Ectodermal cell (in vitro differentiated cells): Measurements from ENCODE around the gene INTS2.
"Not testable (repeated sequence)": the region's sequence is repeated elsewhere in the genome, so short reads cannot be mapped to it uniquely, and the experiment has no call there.

ENCODE experiments used
- H3K27ac ChIP-seq: 2 replicates; pipeline ENCODE4 v1.7.0; 2013; ENCODE audit warnings: mild to moderate bottlenecking, low read depth, low read length; ENCODE audit not compliant: insufficient read depth, poor library complexity, severe bottlenecking
- H3K27me3 ChIP-seq: 2 replicates; pipeline ENCODE4 v1.7.0; 2013; ENCODE audit warnings: mild to moderate bottlenecking, low read length; ENCODE audit not compliant: insufficient read depth, control insufficient read depth, poor library complexity, severe bottlenecking
- H3K36me3 ChIP-seq: one replicate; pipeline ENCODE4 v1.7.0; 2013; ENCODE audit warnings: low read length; ENCODE audit not compliant: control insufficient read depth, insufficient read depth
- H3K4me1 ChIP-seq: one replicate; pipeline ENCODE4 v1.7.0; 2013; ENCODE audit warnings: low read length; ENCODE audit not compliant: control insufficient read depth, insufficient read depth
- H3K4me3 ChIP-seq: 2 replicates; pipeline ENCODE4 v1.7.0; 2013; ENCODE audit warnings: low read depth, low read length, control low read depth; ENCODE audit not compliant: insufficient read depth
- H3K9me3 ChIP-seq: 2 replicates; pipeline ENCODE4 v1.7.0; 2013; ENCODE audit warnings: mild to moderate bottlenecking, low read length, moderate library complexity; ENCODE audit not compliant: control insufficient read depth
- WGBS, 2 experiments: methylation state at CpG; one replicate each; pipeline ENCODE4 v1.1.7; 2013; ENCODE audit warnings: missing lambda C conversion rate in 2 of 2; 5-methylcytosine and 5-hydroxymethylcytosine counted together

The INTS2 gene

DNA sequence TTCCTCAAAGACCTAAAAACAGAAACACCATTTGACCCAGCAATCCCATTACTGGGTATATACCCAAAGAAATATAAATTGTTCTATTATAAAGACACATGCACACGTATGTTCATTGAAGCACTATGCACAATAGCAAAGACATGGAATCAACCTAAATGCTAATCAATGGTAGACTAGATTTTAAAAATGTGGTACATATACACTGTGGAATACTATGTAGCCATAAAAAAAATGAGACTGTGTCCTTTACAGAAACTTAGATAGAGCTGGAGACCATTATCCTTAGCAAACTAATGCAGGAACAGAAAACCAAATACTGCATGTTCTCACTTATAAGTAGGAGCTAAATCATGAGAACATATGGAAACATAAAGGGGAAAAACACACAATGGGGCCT lies 100.9 kb downstream of the INTS2 start:
- H3K4me1 ChIP-seq, H3K27ac ChIP-seq, H3K36me3 ChIP-seq, H3K4me3 ChIP-seq, H3K9me3 ChIP-seq, H3K27me3 ChIP-seq: not testable (repeated sequence)
- 100% methylated on average over 1 of the region's 1 CpG; no CpG with 5 or more reads in 1 of the 2 experiments for WGBS, 2 experiments

GRCh38 chr17:61826198-61826597 lies 101.6 kb downstream of the INTS2 start:
- not testable (repeated sequence) for H3K4me1 ChIP-seq, H3K27ac ChIP-seq, H3K27me3 ChIP-seq, H3K4me3 ChIP-seq, H3K9me3 ChIP-seq, H3K36me3 ChIP-seq
- WGBS, 2 experiments: 94 to 98% methylated on average over 1 to 2 of the region's 2 CpGs

DNA sequence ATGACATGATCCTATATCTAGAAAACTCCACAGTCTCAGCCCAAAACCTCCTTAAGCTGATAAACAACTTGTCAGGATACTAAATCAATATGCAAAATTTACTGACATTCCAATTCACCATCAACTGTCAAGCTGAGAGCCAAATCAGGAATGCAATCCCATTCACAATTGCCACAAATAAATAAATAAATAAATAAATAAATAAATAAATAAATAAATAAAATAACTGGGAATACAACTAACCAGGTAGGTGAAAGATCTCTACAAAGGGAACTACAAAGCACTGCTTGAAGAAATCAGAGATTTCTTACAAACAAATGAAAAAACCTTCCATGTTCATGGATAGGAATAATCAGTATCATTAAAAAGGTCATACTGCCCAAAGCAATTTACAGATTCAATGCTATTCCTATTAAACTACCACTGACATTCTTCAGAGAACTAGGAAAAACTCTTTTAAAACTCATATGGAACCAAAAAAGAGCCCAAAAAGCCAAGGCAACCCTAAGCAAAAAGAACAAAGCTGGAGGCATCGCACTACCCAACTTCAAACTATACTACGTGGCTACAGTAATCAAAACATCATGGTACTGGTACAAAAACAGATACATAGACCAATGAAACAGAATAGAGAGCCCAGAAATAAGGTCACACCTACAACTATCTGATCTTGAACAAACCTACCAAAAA lies 102.2 kb downstream of the INTS2 start:
- Histone ChIP-seq H3K4me3 (no peak overlapping the region), H3K27ac (no peak overlapping the region), H3K27me3 (no peaks in the 10 kb centered on the region), H3K4me1 (no peaks in the 10 kb centered on the region), H3K36me3 (peaks cover 9% of the 10 kb centered on the region), H3K9me3 (no peaks in the 10 kb centered on the region)
- WGBS, 2 experiments: 88 to 98% methylated on average over 2 of the region's 2 CpGs

GRCh38 chr17:61822326-61823285 lies 105.2 kb downstream of the INTS2 start:
- Histone ChIP-seq H3K4me1 (no peaks in the 10 kb centered on the region), H3K4me3 (no peak overlapping the region), H3K9me3 (no peaks in the 10 kb centered on the region), H3K27me3 (no peaks in the 10 kb centered on the region), H3K36me3 (peaks cover 7% of the 10 kb centered on the region), H3K27ac (no peak overlapping the region)
- 98 to 99% methylated on average over 6 of the region's 6 CpGs for WGBS, 2 experiments

GRCh38 chr17:61821655-61822054 lies 106.1 kb downstream of the INTS2 start:
- peaks cover 7% of the 10 kb centered on the region for H3K36me3 ChIP-seq
- H3K27ac ChIP-seq: no peak overlapping the region
- no peaks in the 10 kb centered on the region for H3K27me3 ChIP-seq
- no peaks in the 10 kb centered on the region for H3K4me1 ChIP-seq
- H3K4me3 ChIP-seq: no peak overlapping the region
- no peaks in the 10 kb centered on the region for H3K9me3 ChIP-seq
- 83 to 84% methylated on average over 4 of the region's 4 CpGs for WGBS, 2 experiments

GRCh38 chr17:61819265-61819664 lies 108.5 kb downstream of the INTS2 start:
- not testable (repeated sequence) for H3K27me3 ChIP-seq, H3K4me1 ChIP-seq, H3K27ac ChIP-seq, H3K36me3 ChIP-seq, H3K9me3 ChIP-seq, H3K4me3 ChIP-seq
- WGBS, 2 experiments: 94 to 100% methylated on average over 2 to 3 of the region's 3 CpGs

GRCh38 chr17:61818225-61818624 lies 109.6 kb downstream of the INTS2 start:
- H3K36me3 ChIP-seq: peaks cover 7% of the 10 kb centered on the region
- H3K9me3 ChIP-seq: no peaks in the 10 kb centered on the region
- H3K27me3 ChIP-seq: no peaks in the 10 kb centered on the region
- no peaks in the 10 kb centered on the region for H3K4me1 ChIP-seq
- H3K27ac ChIP-seq: no peak overlapping the region
- no peak overlapping the region for H3K4me3 ChIP-seq

DNA sequence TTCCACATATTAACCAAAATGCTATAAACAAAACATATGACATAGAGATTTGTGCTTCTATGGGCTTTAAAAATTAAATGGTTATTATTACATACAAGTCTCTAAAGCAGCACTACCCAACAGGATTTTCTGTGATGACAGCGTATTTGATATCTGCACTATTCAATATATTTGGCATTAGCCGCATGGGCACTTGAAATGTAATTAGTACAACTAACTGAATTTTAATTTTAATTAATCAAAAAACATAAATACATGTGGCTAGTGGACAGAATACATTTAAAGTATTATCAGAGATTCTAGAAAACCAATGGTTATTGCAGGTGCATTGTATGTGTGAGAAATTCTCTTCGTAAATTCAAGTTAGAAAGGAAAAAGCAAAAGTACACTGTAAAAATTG lies 110.3 kb downstream of the INTS2 start:
- peaks cover 7% of the 10 kb centered on the region for H3K36me3 ChIP-seq
- H3K9me3 ChIP-seq: no peaks in the 10 kb centered on the region
- H3K4me3 ChIP-seq: no peak overlapping the region
- no peaks in the 10 kb centered on the region for H3K4me1 ChIP-seq
- no peak overlapping the region for H3K27ac ChIP-seq
- WGBS, 2 experiments: 98 to 100% methylated on average over 1 to 2 of the region's 3 CpGs
- no peaks in the 10 kb centered on the region for H3K27me3 ChIP-seq

DNA sequence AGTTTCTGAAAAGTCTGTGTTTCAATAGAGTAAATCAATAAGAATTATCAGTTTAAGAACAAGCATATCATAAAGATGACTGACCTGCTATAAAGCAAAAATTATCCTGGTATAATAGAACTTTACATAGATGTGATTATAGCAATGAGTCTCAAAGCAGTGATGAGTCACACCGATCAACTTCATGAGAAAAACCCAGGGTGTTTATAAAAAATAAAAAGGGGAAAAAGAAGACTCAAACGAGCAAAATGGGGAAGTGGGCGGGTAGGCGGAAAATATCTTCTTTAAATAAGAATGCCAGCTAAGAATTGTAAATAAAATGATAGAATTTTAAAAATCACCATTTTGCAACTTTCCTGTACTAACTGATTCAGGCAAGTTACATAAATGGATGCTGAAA lies 111.2 kb downstream of the INTS2 start:
- Histone ChIP-seq H3K9me3 (no peaks in the 10 kb centered on the region), H3K4me3 (no peak overlapping the region), H3K27ac (no peak overlapping the region), H3K36me3 (peaks cover 7% of the 10 kb centered on the region), H3K4me1 (no peaks in the 10 kb centered on the region), H3K27me3 (no peaks in the 10 kb centered on the region)
- 89 to 92% methylated on average over 2 to 4 of the region's 4 CpGs for WGBS, 2 experiments

DNA sequence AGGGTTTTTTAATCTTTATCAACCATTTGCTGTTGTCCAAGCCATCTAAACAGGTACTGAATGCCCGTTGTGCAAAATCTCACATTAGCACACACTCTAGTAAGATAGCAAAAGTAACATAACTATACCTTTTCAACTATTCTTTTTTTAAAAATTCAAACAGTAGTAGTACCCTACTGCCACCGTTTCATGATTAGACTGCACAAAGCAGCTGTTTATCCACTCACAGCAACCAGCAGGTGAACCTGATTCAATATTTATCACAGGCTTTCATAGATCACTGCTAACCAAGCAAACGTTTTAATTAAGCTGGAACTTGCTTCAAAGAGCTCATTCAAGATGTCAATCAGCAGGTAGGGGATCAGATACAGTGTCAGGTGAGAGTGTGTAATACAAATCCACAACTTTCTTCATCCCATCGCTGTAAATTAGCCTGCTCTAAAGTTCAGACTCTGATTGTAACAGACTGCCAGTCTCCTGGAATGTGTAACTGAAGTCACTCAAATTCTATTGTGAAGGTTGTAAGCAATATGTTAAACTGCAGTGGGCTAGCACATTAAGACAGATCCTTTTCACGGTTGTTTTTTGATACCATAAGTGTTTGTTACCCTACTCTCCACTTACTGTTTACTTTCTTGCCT lies 111.8 kb downstream of the INTS2 start:
- Histone ChIP-seq H3K4me3 (no peak overlapping the region), H3K27ac (no peak overlapping the region), H3K27me3 (no peaks in the 10 kb centered on the region), H3K9me3 (no peaks in the 10 kb centered on the region), H3K4me1 (no peaks in the 10 kb centered on the region), H3K36me3 (peaks cover 5% of the 10 kb centered on the region)
- 90 to 95% methylated on average over 3 to 5 of the region's 5 CpGs for WGBS, 2 experiments
